MM.1S (cell line): ENCODE results near the gene DHX35.

Experiments used
- DNase-seq: peaks from one replicate; pipeline ENCODE4 v3.0.0-alpha.2; 2015
- H2AFZ ChIP-seq: fragments of 300-600 bp; sonication (generic); 2 replicates; pipeline ENCODE4 v1.6.0; 2016; ENCODE audit warnings: antibody characterized with exemption, low read length
- H3F3A ChIP-seq: fragments of 300-600 bp; sonication (generic); 2 replicates; pipeline ENCODE4 v1.6.1; 2016; ENCODE audit warnings: mild to moderate bottlenecking, antibody characterized with exemption, low read length, moderate library complexity, mixed read lengths; ENCODE audit not compliant: insufficient read depth
- H3K27ac ChIP-seq: fragments of 300-600 bp; sonication (generic); 2 replicates; pipeline ENCODE4 v1.5.1; 2016; ENCODE audit warnings: mild to moderate bottlenecking, low read length
- H3K27me3 ChIP-seq: fragments of 300-600 bp; sonication (generic); replicated peaks from 2 replicates; pipeline ENCODE4 v1.6.0; 2016; ENCODE audit warnings: low read length; ENCODE audit not compliant: insufficient read depth
- H3K36me3 ChIP-seq: fragments of 300-600 bp; sonication (generic); replicated peaks from 2 replicates; pipeline ENCODE4 v1.6.1; 2016; ENCODE audit warnings: mild to moderate bottlenecking, low read length, mixed read lengths; ENCODE audit not compliant: insufficient read depth
- H3K4me1 ChIP-seq: fragments of 300-600 bp; sonication (generic); 2 replicates; pipeline ENCODE4 v1.6.1; 2016; ENCODE audit warnings: low read length, mixed read lengths
- H3K4me2 ChIP-seq: fragments of 300-600 bp; sonication (generic); 2 replicates; pipeline ENCODE4 v1.6.0; 2016; ENCODE audit warnings: low read depth, low read length
- H3K4me3 ChIP-seq: fragments of 300-600 bp; sonication (generic); 2 replicates; pipeline ENCODE4 v1.5.1; 2016; ENCODE audit warnings: low read length, mixed read lengths
- H3K79me2 ChIP-seq: fragments of 300-600 bp; sonication (generic); 2 replicates; pipeline ENCODE4 v1.6.1; 2016; ENCODE audit warnings: mixed run types, low read length, mixed read lengths
- H3K9ac ChIP-seq: fragments of 300-600 bp; sonication (generic); 2 replicates; pipeline ENCODE4 v1.6.1; 2016; ENCODE audit warnings: low read length, mixed read lengths
- H3K9me2 ChIP-seq: fragments of 300-600 bp; sonication (generic); replicated peaks from 2 replicates; pipeline ENCODE4 v1.6.1; 2016; ENCODE audit warnings: mild to moderate bottlenecking, low read length, mixed read lengths; ENCODE audit not compliant: insufficient read depth
- H3K9me3 ChIP-seq: fragments of 300-600 bp; sonication (generic); replicated peaks from 2 replicates; pipeline ENCODE4 v1.6.1; 2016; ENCODE audit warnings: mild to moderate bottlenecking, low read length, mixed read lengths; ENCODE audit not compliant: insufficient read depth
- H4K20me1 ChIP-seq: fragments of 300-600 bp; sonication (generic); 2 replicates; pipeline ENCODE4 v1.6.1; 2016; ENCODE audit warnings: mild to moderate bottlenecking, low read length, moderate library complexity, mixed read lengths; ENCODE audit not compliant: insufficient read depth
- EZH2 ChIP-seq: fragments of 300-600 bp; sonication (generic); optimal IDR thresholded peaks from 2 replicates; pipeline ENCODE3; 2017; ENCODE audit warnings: low read depth, mild to moderate bottlenecking, antibody characterized with exemption, low read length, mixed read lengths
- EZH2phosphoT487 ChIP-seq: fragments of 300-600 bp; sonication (generic); IDR thresholded peaks from 2 replicates; pipeline ENCODE4 v1.6.1; 2018; ENCODE audit warnings: antibody characterized with exemption, low read length
- TF ChIP-seq, protein P1 (sequence below): fragments of 300-600 bp; sonication (generic); IDR thresholded peaks from 2 replicates; pipeline ENCODE4 v1.5.1; 2016; ENCODE audit warnings: antibody characterized with exemption, low read length, mixed read lengths

DHX35 gene

GRCh38 chr20:39038495-39038894 is 76.4 kb downstream of the DHX35 start:
- Histone ChIP-seq H3K9me2 (no peaks in the 10 kb centered on the region), H2AFZ (no peak overlapping the region), H4K20me1 (no peaks in the 10 kb centered on the region), H3K79me2 (no peaks in the 10 kb centered on the region), H3K4me1 (no peaks in the 10 kb centered on the region), H3K9ac (no peak overlapping the region), H3K9me3 (no peaks in the 10 kb centered on the region), H3K4me3 (no peak overlapping the region), H3K27me3 (no peaks in the 10 kb centered on the region), H3K4me2 (no peak overlapping the region), H3K36me3 (peaks cover 3% of the 10 kb centered on the region; the same call in 1 of the 2 replicates), H3F3A (no peaks in the 10 kb centered on the region), H3K27ac (no peak overlapping the region)
- no peak for TF ChIP-seq EZH2phosphoT487
- no peak for TF ChIP-seq EZH2
- TF ChIP-seq, protein P1, sequence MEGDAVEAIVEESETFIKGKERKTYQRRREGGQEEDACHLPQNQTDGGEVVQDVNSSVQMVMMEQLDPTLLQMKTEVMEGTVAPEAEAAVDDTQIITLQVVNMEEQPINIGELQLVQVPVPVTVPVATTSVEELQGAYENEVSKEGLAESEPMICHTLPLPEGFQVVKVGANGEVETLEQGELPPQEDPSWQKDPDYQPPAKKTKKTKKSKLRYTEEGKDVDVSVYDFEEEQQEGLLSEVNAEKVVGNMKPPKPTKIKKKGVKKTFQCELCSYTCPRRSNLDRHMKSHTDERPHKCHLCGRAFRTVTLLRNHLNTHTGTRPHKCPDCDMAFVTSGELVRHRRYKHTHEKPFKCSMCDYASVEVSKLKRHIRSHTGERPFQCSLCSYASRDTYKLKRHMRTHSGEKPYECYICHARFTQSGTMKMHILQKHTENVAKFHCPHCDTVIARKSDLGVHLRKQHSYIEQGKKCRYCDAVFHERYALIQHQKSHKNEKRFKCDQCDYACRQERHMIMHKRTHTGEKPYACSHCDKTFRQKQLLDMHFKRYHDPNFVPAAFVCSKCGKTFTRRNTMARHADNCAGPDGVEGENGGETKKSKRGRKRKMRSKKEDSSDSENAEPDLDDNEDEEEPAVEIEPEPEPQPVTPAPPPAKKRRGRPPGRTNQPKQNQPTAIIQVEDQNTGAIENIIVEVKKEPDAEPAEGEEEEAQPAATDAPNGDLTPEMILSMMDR: no peak
- DNase-seq: no peak

DNA sequence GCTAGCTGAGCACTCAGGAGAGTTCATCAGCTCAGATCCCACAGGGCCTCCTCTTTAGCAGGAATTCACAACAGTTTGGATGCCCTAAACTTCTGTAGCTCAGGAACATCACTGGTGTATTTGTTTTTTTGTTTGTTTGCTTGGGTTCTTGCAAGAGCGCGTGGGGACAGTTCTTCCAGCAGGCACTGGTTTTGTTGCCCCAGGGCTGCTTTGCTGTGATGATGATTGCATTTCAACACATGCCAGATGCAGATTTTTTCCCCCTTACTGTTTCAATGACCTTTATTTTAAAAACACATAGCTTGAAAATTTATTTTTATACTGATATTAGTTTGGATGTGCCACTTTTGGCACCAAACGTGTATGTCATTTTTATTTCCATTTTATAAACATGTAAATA is 77.1 kb downstream of the DHX35 start:
- H3K4me3 ChIP-seq: no peak overlapping the region
- TF ChIP-seq, protein P1: no peak
- TF ChIP-seq EZH2: no peak
- TF ChIP-seq EZH2phosphoT487: no peak
- H3K27ac ChIP-seq: no peak overlapping the region
- no peaks in the 10 kb centered on the region for H3K9me2 ChIP-seq
- H3K9ac ChIP-seq: no peak overlapping the region
- DNase-seq: no peak
- H4K20me1 ChIP-seq: no peaks in the 10 kb centered on the region
- H3K27me3 ChIP-seq: no peaks in the 10 kb centered on the region
- H3K4me2 ChIP-seq: no peak overlapping the region
- H3F3A ChIP-seq: no peaks in the 10 kb centered on the region
- H3K36me3 ChIP-seq: peaks cover 3% of the 10 kb centered on the region; the same call in 1 of the 2 replicates
- no peaks in the 10 kb centered on the region for H3K9me3 ChIP-seq
- H2AFZ ChIP-seq: no peak overlapping the region
- H3K4me1 ChIP-seq: no peaks in the 10 kb centered on the region
- no peaks in the 10 kb centered on the region for H3K79me2 ChIP-seq

- no peak for TF ChIP-seq EZH2
- TF ChIP-seq, protein P1: no peak
- TF ChIP-seq EZH2phosphoT487: no peak
- Histone ChIP-seq H3K9me2 (no peaks in the 10 kb centered on the region), H3K27me3 (no peaks in the 10 kb centered on the region), H2AFZ (no peak overlapping the region), H3F3A (no peaks in the 10 kb centered on the region), H3K9ac (no peak overlapping the region), H3K4me3 (no peak overlapping the region), H3K36me3 (peaks cover 3% of the 10 kb centered on the region; the same call in 1 of the 2 replicates), H3K27ac (no peak overlapping the region), H4K20me1 (no peaks in the 10 kb centered on the region), H3K4me2 (no peak overlapping the region), H3K79me2 (no peaks in the 10 kb centered on the region), H3K4me1 (no peaks in the 10 kb centered on the region), H3K9me3 (no peaks in the 10 kb centered on the region)
- DNase-seq: no peak
Measured at GRCh38 chr20:39040116-39040515, 78.0 kb downstream of the DHX35 start.

DNA sequence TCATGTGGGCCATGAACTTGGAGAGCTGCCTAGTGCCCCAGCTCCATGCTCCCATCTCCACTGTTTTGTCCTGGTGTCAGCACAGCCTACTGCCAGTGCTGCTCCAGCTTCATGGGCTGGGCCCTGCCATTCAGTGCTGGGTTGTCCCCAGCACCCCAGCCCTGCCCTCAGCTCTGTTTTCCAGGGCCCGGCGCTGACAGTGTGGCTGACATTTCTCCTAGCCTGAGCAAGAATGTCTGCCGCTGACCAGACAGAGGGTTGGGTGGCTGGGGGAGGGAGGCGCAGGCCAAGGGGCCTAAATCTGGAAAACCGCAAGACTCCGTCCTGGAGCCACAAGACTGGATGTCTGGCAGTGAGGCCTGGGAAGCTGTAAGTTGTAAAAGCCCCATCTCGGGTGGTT is 78.9 kb downstream of the DHX35 start:
- H3F3A ChIP-seq: no peaks in the 10 kb centered on the region
- H3K4me1 ChIP-seq: no peaks in the 10 kb centered on the region
- H3K27me3 ChIP-seq: no peaks in the 10 kb centered on the region
- H3K36me3 ChIP-seq: no peaks in the 10 kb centered on the region
- no peaks in the 10 kb centered on the region for H3K79me2 ChIP-seq
- no peak overlapping the region for H3K27ac ChIP-seq
- H4K20me1 ChIP-seq: no peaks in the 10 kb centered on the region
- H3K4me2 ChIP-seq: no peak overlapping the region
- no peak overlapping the region for H2AFZ ChIP-seq
- no peaks in the 10 kb centered on the region for H3K9me2 ChIP-seq
- no peak for TF ChIP-seq EZH2phosphoT487
- no peak for TF ChIP-seq EZH2
- TF ChIP-seq, protein P1: no peak
- DNase-seq: no peak
- H3K9me3 ChIP-seq: no peaks in the 10 kb centered on the region
- no peak overlapping the region for H3K9ac ChIP-seq
- H3K4me3 ChIP-seq: no peak overlapping the region
